Hepatocyte (in vitro differentiated cells): ENCODE results near the gene CTBP1. TPM values are rescaled to one million over a fixed set of nuclear protein-coding genes. Genes with fewer than 3 reads are reported as not detected.
A peak's percentile ranks its signal among the peaks of the same experiment; 100 is the strongest.

Source experiments
- DNase-seq: peaks from one replicate; pipeline ENCODE4 v3.0.0-alpha.2; 2016; ENCODE audit warnings: low spot score
- H2AFZ ChIP-seq: fragments of 200-600 bp; sonication (generic); 2 replicates; pipeline ENCODE4 v1.6.0; 2016; ENCODE audit warnings: antibody characterized with exemption, mild to moderate bottlenecking
- H3K27ac ChIP-seq: fragments of 200-600 bp; sonication (generic); 2 replicates; pipeline ENCODE4 v1.5.1; 2016; ENCODE audit warnings: mild to moderate bottlenecking
- H3K27me3 ChIP-seq: fragments of 200-600 bp; sonication (generic); 2 replicates; pipeline ENCODE4 v1.6.1; 2016
- H3K36me3 ChIP-seq: fragments of 200-600 bp; sonication (generic); replicated peaks from 2 replicates; pipeline ENCODE4 v1.5.1; 2016; ENCODE audit warnings: low read depth; ENCODE audit not compliant: insufficient read depth
- H3K4me1 ChIP-seq: fragments of 200-600 bp; sonication (generic); 2 replicates; pipeline ENCODE4 v1.5.1; 2016; ENCODE audit warnings: mild to moderate bottlenecking, moderate library complexity; ENCODE audit not compliant: insufficient read depth
- H3K4me2 ChIP-seq: fragments of 200-600 bp; sonication (generic); 2 replicates; pipeline ENCODE4 v1.6.0; 2016
- H3K4me3 ChIP-seq: fragments of 200-600 bp; sonication (generic); 2 replicates; pipeline ENCODE4 v1.5.1; 2016; ENCODE audit warnings: mild to moderate bottlenecking
- H3K79me2 ChIP-seq: fragments of 200-600 bp; sonication (generic); 2 replicates; pipeline ENCODE4 v1.6.0; 2017; ENCODE audit warnings: mild to moderate bottlenecking
- H3K9me2 ChIP-seq: fragments of 200-600 bp; sonication (generic); replicated peaks from 2 replicates; pipeline ENCODE4 v1.6.0; 2017; ENCODE audit warnings: mild to moderate bottlenecking; ENCODE audit not compliant: insufficient read depth
- H3K9me3 ChIP-seq: fragments of 200-600 bp; sonication (generic); 2 replicates; pipeline ENCODE4 v1.5.1; 2016; ENCODE audit warnings: low read depth, mild to moderate bottlenecking
- H4K20me1 ChIP-seq: fragments of 200-600 bp; sonication (generic); 2 replicates; pipeline ENCODE4 v1.6.0; 2016; ENCODE audit warnings: mild to moderate bottlenecking; ENCODE audit not compliant: insufficient read depth, poor library complexity, severe bottlenecking
- EZH2 ChIP-seq: fragments of 200-600 bp; sonication (generic); IDR thresholded peaks from 2 replicates; pipeline ENCODE4 v1.6.1; 2016; ENCODE audit warnings: antibody characterized with exemption, mild to moderate bottlenecking, borderline replicate concordance
- EZH2phosphoT487 ChIP-seq: fragments of 200-600 bp; sonication (generic); IDR thresholded peaks from one replicate; pipeline ENCODE4 v1.6.1; 2018; ENCODE audit warnings: antibody characterized with exemption, mild to moderate bottlenecking, low read depth, moderate library complexity; ENCODE audit not compliant: unreplicated experiment, severe bottlenecking
- WGBS: methylation state at CpG from one replicate; pipeline ENCODE4 v1.1.6; 2016; ENCODE audit warnings: low lambda C conversion rate; ENCODE audit errors: missing lambda C conversion rate; 5-methylcytosine and 5-hydroxymethylcytosine counted together
- polyA plus RNA-seq: library from polyadenylated mRNA; unstranded; fragments of >200 nt; fragmentation: Nextera tagmentation; extraction: Ambion mirVana; gene quantifications from 2 replicates; pipeline ENCODE4 v1.2.1, GENCODE V29; 2016
- total RNA-seq: library from RNA; depleted of rRNA; stranded (reverse); fragments of >200 nt; gene quantifications from 2 replicates; pipeline ENCODE4 v1.2.3, GENCODE V29; 2014
- TF ChIP-seq, protein P1 (sequence below): fragments of 200-600 bp; sonication (generic); IDR thresholded peaks from 2 replicates; pipeline ENCODE4 v1.5.1; 2016; ENCODE audit warnings: antibody characterized with exemption, mild to moderate bottlenecking; ENCODE audit not compliant: poor library complexity

The CTBP1 gene
- total and polyA plus RNA-seq, 2 experiments from 2014 or later: 169 to 179 TPM

- Histone ChIP-seq H3K9me3 (no peaks in the 10 kb centered on the region), H3K4me1 (peaks cover 17% of the 10 kb centered on the region), H3K4me2 (peak overlapping the region; percentile 95), H3K79me2 (peaks cover 70% of the 10 kb centered on the region), H3K9me2 (no peaks in the 10 kb centered on the region), H3K27me3 (no peaks in the 10 kb centered on the region), H3K4me3 (no peak overlapping the region), H3K27ac (peak overlapping the region; percentile 87), H2AFZ (no peak overlapping the region), H3K36me3 (no peaks in the 10 kb centered on the region), H4K20me1 (peaks cover 60% of the 10 kb centered on the region)
- no peak for DNase-seq
- no peak for TF ChIP-seq EZH2phosphoT487
- no peak for TF ChIP-seq EZH2
- TF ChIP-seq, protein P1, sequence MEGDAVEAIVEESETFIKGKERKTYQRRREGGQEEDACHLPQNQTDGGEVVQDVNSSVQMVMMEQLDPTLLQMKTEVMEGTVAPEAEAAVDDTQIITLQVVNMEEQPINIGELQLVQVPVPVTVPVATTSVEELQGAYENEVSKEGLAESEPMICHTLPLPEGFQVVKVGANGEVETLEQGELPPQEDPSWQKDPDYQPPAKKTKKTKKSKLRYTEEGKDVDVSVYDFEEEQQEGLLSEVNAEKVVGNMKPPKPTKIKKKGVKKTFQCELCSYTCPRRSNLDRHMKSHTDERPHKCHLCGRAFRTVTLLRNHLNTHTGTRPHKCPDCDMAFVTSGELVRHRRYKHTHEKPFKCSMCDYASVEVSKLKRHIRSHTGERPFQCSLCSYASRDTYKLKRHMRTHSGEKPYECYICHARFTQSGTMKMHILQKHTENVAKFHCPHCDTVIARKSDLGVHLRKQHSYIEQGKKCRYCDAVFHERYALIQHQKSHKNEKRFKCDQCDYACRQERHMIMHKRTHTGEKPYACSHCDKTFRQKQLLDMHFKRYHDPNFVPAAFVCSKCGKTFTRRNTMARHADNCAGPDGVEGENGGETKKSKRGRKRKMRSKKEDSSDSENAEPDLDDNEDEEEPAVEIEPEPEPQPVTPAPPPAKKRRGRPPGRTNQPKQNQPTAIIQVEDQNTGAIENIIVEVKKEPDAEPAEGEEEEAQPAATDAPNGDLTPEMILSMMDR: no peak
- 88% methylated on average over 11 of the region's 11 CpGs for WGBS
Measured at GRCh38 chr4:1291996-1292702, 43.2 kb upstream of the CTBP1 start.

DNA sequence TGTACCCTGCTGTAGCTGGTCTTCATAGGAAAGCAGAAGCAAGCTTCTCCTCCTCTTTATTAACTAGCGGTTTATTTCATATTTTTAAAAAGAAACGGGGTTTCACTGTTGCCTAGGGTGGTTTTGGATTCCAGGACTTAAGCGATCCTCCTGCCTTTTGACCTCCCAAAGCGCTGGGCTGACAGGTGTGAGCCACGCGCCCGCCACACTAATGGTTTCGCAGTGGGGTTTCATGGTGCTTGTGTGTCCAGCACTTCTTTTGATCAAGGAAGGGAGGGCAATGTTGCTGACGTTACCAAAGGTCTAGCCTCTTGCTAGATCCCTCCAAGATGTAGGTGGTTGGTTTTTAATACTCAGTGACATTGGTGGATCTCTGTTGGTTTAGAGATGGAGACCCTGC lies 42.2 kb upstream of the CTBP1 start:
- Histone ChIP-seq H3K4me1 (peaks cover 19% of the 10 kb centered on the region), H3K4me3 (peak overlapping the region; percentile 95), H3K79me2 (peaks cover 60% of the 10 kb centered on the region), H4K20me1 (peaks cover 51% of the 10 kb centered on the region), H3K36me3 (no peaks in the 10 kb centered on the region), H2AFZ (no peak overlapping the region), H3K27me3 (no peaks in the 10 kb centered on the region), H3K9me3 (no peaks in the 10 kb centered on the region), H3K9me2 (no peaks in the 10 kb centered on the region), H3K27ac (peak overlapping the region; percentile 87), H3K4me2 (peak overlapping the region; percentile 95)
- no peak for DNase-seq
- TF ChIP-seq EZH2phosphoT487 (no peak), EZH2 (no peak)
- TF ChIP-seq, protein P1: no peak
- WGBS: 71% methylated on average over 9 of the region's 9 CpGs

- no peak for TF ChIP-seq EZH2
- TF ChIP-seq, protein P1: no peak
- no peak for TF ChIP-seq EZH2phosphoT487
- H3K4me1 ChIP-seq: peaks cover 19% of the 10 kb centered on the region
- peaks cover 50% of the 10 kb centered on the region for H4K20me1 ChIP-seq
- H3K27me3 ChIP-seq: no peaks in the 10 kb centered on the region
- peak overlapping the region; percentile 95 for H3K4me2 ChIP-seq
- peak; percentile 62 for DNase-seq
- H2AFZ ChIP-seq: peak overlapping the region; percentile 19
- WGBS: 1% methylated on average over 43 of the region's 47 CpGs
- peaks cover 59% of the 10 kb centered on the region for H3K79me2 ChIP-seq
- no peaks in the 10 kb centered on the region for H3K36me3 ChIP-seq
- H3K4me3 ChIP-seq: peak overlapping the region; percentile 95
- peak overlapping the region; percentile 87 for H3K27ac ChIP-seq
- no peaks in the 10 kb centered on the region for H3K9me3 ChIP-seq
- H3K9me2 ChIP-seq: no peaks in the 10 kb centered on the region
Measured at GRCh38 chr4:1290165-1290977, 41.4 kb upstream of the CTBP1 start.
